SK-N-SH (cell line): Measurements from ENCODE around the gene CALM1. TPM values are rescaled to one million over a fixed set of nuclear protein-coding genes. Genes with fewer than 3 reads are reported as not detected.

Source experiments
- CTCF ChIA-PET: fragments of 300-600, 350-600 bp; formaldehyde crosslinking; extraction: SDS; loops from one replicate; lab custom pipeline; 2021; lab: Yijun Ruan, JAX
- POLR2A ChIA-PET: fragments of 350-600 bp; sonication (Branson Sonifier 250); formaldehyde crosslinking; extraction: SDS; loops from one replicate; lab custom pipeline; 2020; ENCODE audit warnings: antibody characterized with exemption, inconsistent platforms; lab: Yijun Ruan, JAX
- DNase-seq: peaks from one replicate; pipeline ENCODE4 v3.0.0; 2012
- H2AFZ ChIP-seq: fragments of 200-600 bp; sonication (generic); 2 replicates; pipeline ENCODE4 v1.8.1; 2016; ENCODE audit warnings: antibody characterized with exemption, mild to moderate bottlenecking, low read depth
- H3F3A ChIP-seq: fragments of 200-600 bp; sonication (generic); replicated peaks from 2 replicates; pipeline ENCODE3; 2016; ENCODE audit warnings: antibody characterized with exemption, mild to moderate bottlenecking; ENCODE audit not compliant: insufficient read depth
- H3K27ac ChIP-seq, 2 experiments: fragments of 200-500 bp in 1 of 2; fragments of 200-600 bp in 1 of 2; sonication (Bioruptor generic) in 1 of 2; sonication (generic), shearing (Covaris generic) in 1 of 2; 2 replicates each; pipeline versions ENCODE4 v1.5.1 to v1.6.1; 2014 to 2016; ENCODE audit warnings: low read depth in 2 of 2, inconsistent platforms in 1 of 2, low read length in 1 of 2, mild to moderate bottlenecking in 1 of 2, mixed read lengths in 1 of 2
- H3K27me3 ChIP-seq: fragments of 200-600 bp; sonication (generic), shearing (Covaris generic); 2 replicates; pipeline ENCODE4 v1.6.1; 2016; ENCODE audit warnings: mixed run types; ENCODE audit not compliant: insufficient read depth
- H3K36me3 ChIP-seq, 2 experiments: fragments of 200-500 bp in 1 of 2; fragments of 200-600 bp in 1 of 2; sonication (Bioruptor generic) in 1 of 2; sonication (generic) in 1 of 2; replicated peaks in 1 of 2; 2 replicates each; pipeline versions ENCODE3 to v1.5.1; 2014 to 2016; ENCODE audit warnings: low read length in 1 of 2, mild to moderate bottlenecking in 1 of 2; ENCODE audit not compliant: insufficient read depth in 2 of 2, control insufficient read depth in 1 of 2
- H3K4me1 ChIP-seq, 2 experiments: fragments of 200-500 bp in 1 of 2; fragments of 200-600 bp in 1 of 2; sonication (Bioruptor generic) in 1 of 2; sonication (generic), shearing (Covaris generic) in 1 of 2; 2 replicates each; pipeline versions ENCODE4 v1.5.1 to v1.6.1; 2014 to 2016; ENCODE audit warnings: low read depth in 1 of 2, low read length in 1 of 2, mixed run types in 1 of 2; ENCODE audit not compliant: insufficient read depth in 2 of 2, control insufficient read depth in 1 of 2
- H3K4me2 ChIP-seq: fragments of 200-600 bp; sonication (generic), shearing (Covaris generic); 2 replicates; pipeline ENCODE4 v1.6.1; 2017; ENCODE audit warnings: mixed run types
- H3K4me3 ChIP-seq, 2 experiments: fragments of 200-500 bp in 1 of 2; fragments of 200-600 bp in 1 of 2; sonication (Bioruptor generic) in 1 of 2; sonication (generic), shearing (Covaris generic) in 1 of 2; 2 replicates each; pipeline versions ENCODE4 v1.5.1 to v1.8.1; 2014 to 2016; ENCODE audit warnings: low read depth in 2 of 2, inconsistent platforms in 1 of 2, low read length in 1 of 2, mild to moderate bottlenecking in 1 of 2, mixed read lengths in 1 of 2, moderate library complexity in 1 of 2
- H3K79me2 ChIP-seq: fragments of 200-600 bp; sonication (generic); 2 replicates; pipeline ENCODE4 v1.8.1; 2017; ENCODE audit warnings: mild to moderate bottlenecking; ENCODE audit not compliant: insufficient read depth
- H3K9ac ChIP-seq: fragments of 200-600 bp; sonication (generic); 2 replicates; pipeline ENCODE4 v1.6.1; 2017; ENCODE audit warnings: mixed run types
- H3K9me2 ChIP-seq: fragments of 200-600 bp; sonication (generic); 2 replicates; pipeline ENCODE4 v1.6.1; 2017; ENCODE audit warnings: mixed run types
- H3K9me3 ChIP-seq: fragments of 200-600 bp; sonication (generic); 2 replicates; pipeline ENCODE4 v1.6.1; 2017; ENCODE audit warnings: mixed run types, mild to moderate bottlenecking, moderate library complexity
- H4K20me1 ChIP-seq: fragments of 200-600 bp; sonication (generic); 2 replicates; pipeline ENCODE4 v1.6.1; 2017; ENCODE audit warnings: mild to moderate bottlenecking, mixed run types; ENCODE audit not compliant: insufficient read depth
- EZH2phosphoT487 ChIP-seq: fragments of 200-600 bp; sonication (generic); IDR thresholded peaks from 2 replicates; pipeline ENCODE4 v1.6.1; 2017; ENCODE audit warnings: low read depth, mixed run types, mild to moderate bottlenecking, antibody characterized with exemption, moderate library complexity, borderline replicate concordance
- FOSL2 ChIP-seq: IDR thresholded peaks from 2 replicates; pipeline ENCODE4 v1.4.0; 2012; ENCODE audit warnings: low read depth, mild to moderate bottlenecking, moderate library complexity, borderline replicate concordance
- FOXJ3 ChIP-seq: sonication (generic); formaldehyde crosslinking; IDR thresholded peaks from 2 replicates; pipeline ENCODE4 v1.5.1; 2020; ENCODE audit warnings: mild to moderate bottlenecking, missing genetic modification reagents
- MAX ChIP-seq: IDR thresholded peaks from 2 replicates; pipeline ENCODE4 v1.4.0; 2012; ENCODE audit warnings: low read depth
- MXI1 ChIP-seq: IDR thresholded peaks from 2 replicates; pipeline ENCODE4 v1.6.1; 2012; ENCODE audit warnings: mild to moderate bottlenecking, low read depth, low read length, improper control_type of control experiment
- NRF1 ChIP-seq: IDR thresholded peaks from 2 replicates; pipeline ENCODE4 v1.6.1; 2012; ENCODE audit warnings: low read depth, mild to moderate bottlenecking, low read length
- PBX3 ChIP-seq: IDR thresholded peaks from 2 replicates; pipeline ENCODE4; 2012
- POLR2AphosphoS5 ChIP-seq: IDR thresholded peaks from 2 replicates; pipeline ENCODE4 v1.6.1; 2012; ENCODE audit warnings: low read depth, low read length
- RCOR1 ChIP-seq: fragments of 150-350 bp; IDR thresholded peaks from 2 replicates; pipeline ENCODE4 v1.6.1; 2017; ENCODE audit warnings: antibody characterized with exemption, low read length
- RXRA ChIP-seq: IDR thresholded peaks from 2 replicates; pipeline ENCODE4 v1.4.0; 2012; ENCODE audit warnings: low read depth, mild to moderate bottlenecking, borderline replicate concordance
- SIN3A ChIP-seq: IDR thresholded peaks from 2 replicates; pipeline ENCODE4 v1.6.1; 2012; ENCODE audit warnings: low read depth, mild to moderate bottlenecking, low read length, moderate library complexity, borderline replicate concordance
- TEAD4 ChIP-seq: IDR thresholded peaks from 2 replicates; pipeline ENCODE4 v1.4.0; 2012; ENCODE audit warnings: mild to moderate bottlenecking, borderline replicate concordance; ENCODE audit not compliant: insufficient read depth
- WGBS: methylation state at CpG from one replicate; pipeline ENCODE4 v1.1.6; 2017; ENCODE audit warnings: low lambda C conversion rate; 5-methylcytosine and 5-hydroxymethylcytosine counted together
- polyA plus RNA-seq, 3 experiments: library from polyadenylated mRNA; depleted of rRNA; stranded (reverse); fragments of >200 nt; gene quantifications; 2 replicates each; pipeline ENCODE4 v1.2.3, GENCODE V29; 2012

Gene CALM1
- polyA plus RNA-seq, 1 of the 3 experiments (the other 2 are of a cell fraction): 299 TPM

- peak; percentile 92 for TF ChIP-seq PBX3
- no peak for TF ChIP-seq NRF1
- TF ChIP-seq SIN3A: peak; percentile 75; the same call in 1 of the 2 replicates
- no peak for TF ChIP-seq RXRA
- TF ChIP-seq FOSL2: no peak
- TF ChIP-seq MXI1: peak; percentile 76
- TF ChIP-seq RCOR1: no peak
- peak; percentile 80 for TF ChIP-seq POLR2AphosphoS5
- peak; percentile 96 for TF ChIP-seq MAX
- TF ChIP-seq FOXJ3 (CRISPR knock-in tag): peak; percentile 57; the same call in 1 of the 2 replicates
These were observed 13.6 kb upstream of the CALM1 start (continued) for GRCh38 chr14:90383126-90383730.

GRCh38 chr14:90383731-90384542 lies 12.9 kb upstream of the CALM1 start:
- Histone ChIP-seq H2AFZ (peak overlapping the region; percentile 88), H3K9me3 (no peaks in the 10 kb centered on the region), H3K27ac (peak overlapping the region; percentile 95 to 96), H3K27me3 (no peaks in the 10 kb centered on the region), H3K9ac (peak overlapping the region; percentile 82), H3K4me3 (peak overlapping the region; percentile 50 to 60), H3K36me3 (no peaks in the 10 kb centered on the region), H3K79me2 (no peaks in the 10 kb centered on the region), H3K4me1 (peaks cover 16 to 30% of the 10 kb centered on the region in 2 experiments; a peak in 2 of 4 replicates), H3K4me2 (peak overlapping the region; percentile 92), H3F3A (peaks cover 6% of the 10 kb centered on the region), H3K9me2 (no peaks in the 10 kb centered on the region), H4K20me1 (no peaks in the 10 kb centered on the region)
- 52% methylated on average over 34 of the region's 37 CpGs for WGBS
- POLR2A ChIA-PET: interaction anchor here (0.6 to 3.7 kb wide), 3 partner anchors 13 to 70 kb away, joined by 3 to 36 read pairs (median 9); partner anchors contain the start of gene CALM1
- peak; percentile 60 for DNase-seq
- peak; percentile 8; the same call in 1 of the 2 replicates for TF ChIP-seq TEAD4
- no peak for TF ChIP-seq EZH2phosphoT487
- CTCF ChIA-PET: interaction anchor here (1.0 to 4.2 kb wide), 8 partner anchors 12 to 376 kb away, joined by 3 to 18 read pairs (median 6); no protein-coding TSS in a partner anchor
